Mammary epithelial cell (primary cell): ENCODE data around the gene PARD6G.

Source experiments
- EZH2 ChIP-seq: IDR thresholded peaks from 2 replicates; pipeline ENCODE4 v1.6.1; 2012; ENCODE audit warnings: low read length, inconsistent platforms, borderline replicate concordance
- TF ChIP-seq, protein P1 (sequence below), 2 donors: IDR thresholded peaks in 1 of 2; conservative IDR thresholded peaks in 1 of 2; 2 replicates each; pipeline ENCODE4 v1.5.1; 2011 to 2012; ENCODE audit warnings: inconsistent platforms in 2 of 2, low read length in 2 of 2, mild to moderate bottlenecking in 2 of 2, control low read depth in 1 of 2, low read depth in 1 of 2; ENCODE audit not compliant: insufficient read depth in 1 of 2; ENCODE audit errors: extremely low read depth in 1 of 2

DNA sequence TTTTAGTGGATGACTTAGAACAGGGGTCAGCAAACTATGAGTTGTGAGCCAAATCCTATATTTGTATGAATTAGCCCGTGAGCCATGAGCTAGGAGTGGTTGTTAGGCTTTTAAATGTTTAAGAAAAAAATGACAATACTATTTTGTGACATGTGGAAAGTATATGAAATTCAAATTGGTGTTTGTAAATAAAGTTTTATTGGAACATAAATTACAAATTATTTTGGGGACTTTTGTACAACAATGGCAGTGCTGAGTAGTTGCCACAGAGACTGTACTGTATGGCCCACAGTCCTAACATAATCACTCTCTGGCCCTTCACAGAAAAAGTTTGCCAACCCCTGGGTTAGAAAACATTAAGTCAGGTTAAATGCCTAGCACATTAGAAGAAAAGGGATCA, 112.2 kb downstream of the PARD6G start:
- TF ChIP-seq, protein P1, sequence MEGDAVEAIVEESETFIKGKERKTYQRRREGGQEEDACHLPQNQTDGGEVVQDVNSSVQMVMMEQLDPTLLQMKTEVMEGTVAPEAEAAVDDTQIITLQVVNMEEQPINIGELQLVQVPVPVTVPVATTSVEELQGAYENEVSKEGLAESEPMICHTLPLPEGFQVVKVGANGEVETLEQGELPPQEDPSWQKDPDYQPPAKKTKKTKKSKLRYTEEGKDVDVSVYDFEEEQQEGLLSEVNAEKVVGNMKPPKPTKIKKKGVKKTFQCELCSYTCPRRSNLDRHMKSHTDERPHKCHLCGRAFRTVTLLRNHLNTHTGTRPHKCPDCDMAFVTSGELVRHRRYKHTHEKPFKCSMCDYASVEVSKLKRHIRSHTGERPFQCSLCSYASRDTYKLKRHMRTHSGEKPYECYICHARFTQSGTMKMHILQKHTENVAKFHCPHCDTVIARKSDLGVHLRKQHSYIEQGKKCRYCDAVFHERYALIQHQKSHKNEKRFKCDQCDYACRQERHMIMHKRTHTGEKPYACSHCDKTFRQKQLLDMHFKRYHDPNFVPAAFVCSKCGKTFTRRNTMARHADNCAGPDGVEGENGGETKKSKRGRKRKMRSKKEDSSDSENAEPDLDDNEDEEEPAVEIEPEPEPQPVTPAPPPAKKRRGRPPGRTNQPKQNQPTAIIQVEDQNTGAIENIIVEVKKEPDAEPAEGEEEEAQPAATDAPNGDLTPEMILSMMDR (conservative IDR thresholded peaks at IDR 0.05 in 1 of 2, IDR thresholded peaks at IDR 0.05 in 1 of 2; ENCODE audit: extremely low read depth in 1 of 2, insufficient read depth in 1 of 2, low read depth in 1 of 2, low read length in 2 of 2): no peak
- TF ChIP-seq EZH2: no peak
